Thoracic aorta (tissue), 2 donors: ENCODE measurements around the gene TRAF1. TPM values are rescaled to one million over a fixed set of nuclear protein-coding genes. Genes with fewer than 3 reads are reported as not detected.
A peak's percentile ranks its signal among the peaks of the same experiment; 100 is the strongest.

Experiments used
- ATAC-seq: fragments of 150-250 bp; one replicate; pipeline ENCODE4 v1.8.0; 2017; ENCODE audit warnings: low read depth; ENCODE audit not compliant: insufficient number of reproducible peaks, low FRiP score
- DNase-seq: peaks from one replicate; pipeline ENCODE4 v3.0.0-alpha.2; 2020; ENCODE audit warnings: low spot score
- H3K27ac ChIP-seq, 2 donors: fragments of 200-600 bp; sonication (generic); 1 replicate in 1 of 2; 2 replicates in 1 of 2; pipeline ENCODE4 v1.5.1; 2016; ENCODE audit warnings: mild to moderate bottlenecking in 2 of 2, moderate library complexity in 2 of 2
- H3K27me3 ChIP-seq: fragments of 200-600 bp; sonication (generic); replicated peaks from 2 replicates; pipeline ENCODE4 v1.6.0; 2016; ENCODE audit warnings: mild to moderate bottlenecking; ENCODE audit not compliant: insufficient read depth
- H3K36me3 ChIP-seq: fragments of 200-600 bp; sonication (generic); one replicate; pipeline ENCODE4 v1.5.1; 2016
- H3K4me1 ChIP-seq, 2 donors: fragments of 200-600 bp; sonication (generic); 1 replicate in 1 of 2; 2 replicates in 1 of 2; pipeline versions ENCODE4 v1.5.1 to v1.6.0; 2016; ENCODE audit warnings: low read depth in 2 of 2, mild to moderate bottlenecking in 1 of 2; ENCODE audit not compliant: control insufficient read depth in 1 of 2
- H3K4me3 ChIP-seq: fragments of 200-600 bp; sonication (generic); 2 replicates; pipeline ENCODE4 v1.5.1; 2016; ENCODE audit warnings: mild to moderate bottlenecking
- H3K9me3 ChIP-seq: fragments of 200-600 bp; sonication (generic); 2 replicates; pipeline ENCODE4 v1.5.1; 2016
- CTCF ChIP-seq: fragments of 200-600 bp; sonication (generic); IDR thresholded peaks from one replicate; pipeline ENCODE4 v1.5.1; 2019; ENCODE audit warnings: antibody characterized with exemption
- total RNA-seq, 2 donors: library from RNA; depleted of rRNA; stranded (reverse); fragments of >200 nt; gene quantifications; one replicate each; pipeline versions ENCODE4 v1.1.0 to v1.2.3, GENCODE V29; 2016

Gene TRAF1
- total RNA-seq, 2 donors from 2014 or later: 36.4 to 52.5 TPM

GRCh38 chr9:120946259-120946658, 19.7 kb upstream of the TRAF1 start:
- Histone ChIP-seq H3K27me3 (no peaks in the 10 kb centered on the region), H3K4me1 (peaks cover 36 to 89% of the 10 kb centered on the region in 2 donors), H3K36me3 (no peaks in the 10 kb centered on the region), H3K4me3 (no peak overlapping the region), H3K9me3 (no peaks in the 10 kb centered on the region), H3K27ac (peak overlapping the region; percentile 8 to 68)
- no peak for DNase-seq
- TF ChIP-seq CTCF: no peak
- no peak for ATAC-seq

GRCh38 chr9:120944948-120945347, 18.4 kb upstream of the TRAF1 start:
- H3K36me3 ChIP-seq: no peaks in the 10 kb centered on the region

GRCh38 chr9:120944434-120944843, 17.8 kb upstream of the TRAF1 start:
- no peak for ATAC-seq

More at GRCh38 chr9:120944948-120945347, 18.4 kb upstream of the TRAF1 start:
- Histone ChIP-seq H3K4me1 (peaks cover 32 to 89% of the 10 kb centered on the region in 2 donors), H3K9me3 (no peaks in the 10 kb centered on the region), H3K27ac (peak overlapping the region; percentile 8 to 68), H3K4me3 (no peak overlapping the region), H3K27me3 (no peaks in the 10 kb centered on the region)
- ATAC-seq (no peak), DNase-seq (no peak)
- TF ChIP-seq CTCF: no peak

GRCh38 chr9:120942186-120943001, 15.8 kb upstream of the TRAF1 start:
- TF ChIP-seq CTCF: no peak
- H3K4me3 ChIP-seq: no peak overlapping the region
- DNase-seq (no peak), ATAC-seq (no peak)
- H3K36me3 ChIP-seq: no peaks in the 10 kb centered on the region
- H3K27ac ChIP-seq: peak overlapping the region; percentile 81 to 87
- H3K9me3 ChIP-seq: no peaks in the 10 kb centered on the region
- H3K27me3 ChIP-seq: no peaks in the 10 kb centered on the region
- peaks cover 29 to 94% of the 10 kb centered on the region in 2 donors for H3K4me1 ChIP-seq

More at GRCh38 chr9:120944434-120944843, 17.8 kb upstream of the TRAF1 start:
- TF ChIP-seq CTCF: no peak
- Histone ChIP-seq H3K4me1 (peaks cover 28 to 89% of the 10 kb centered on the region in 2 donors), H3K27me3 (no peaks in the 10 kb centered on the region), H3K4me3 (no peak overlapping the region), H3K9me3 (no peaks in the 10 kb centered on the region), H3K36me3 (no peaks in the 10 kb centered on the region), H3K27ac (peak overlapping the region; percentile 8 to 68)
- no peak for DNase-seq

GRCh38 chr9:120941046-120941770, 14.6 kb upstream of the TRAF1 start:
- Histone ChIP-seq H3K4me1 (peaks cover 37 to 98% of the 10 kb centered on the region in 2 donors), H3K36me3 (no peaks in the 10 kb centered on the region), H3K4me3 (no peak overlapping the region), H3K27me3 (no peaks in the 10 kb centered on the region), H3K27ac (peak overlapping the region; percentile 81 to 87), H3K9me3 (no peaks in the 10 kb centered on the region)
- DNase-seq: no peak
- no peak for ATAC-seq
- TF ChIP-seq CTCF: no peak
